Measurements from ENCODE around the gene TYRO3. TPM values are rescaled to one million over a fixed set of nuclear protein-coding genes. Genes with fewer than 3 reads are reported as not detected.

The TYRO3 gene
- polyA plus RNA-seq, 1 donor from 2014 or later = not detected

GRCh38 chr15:41594801-41595746, 36.1 kb downstream of the TYRO3 start:
- peaks cover 10% of the 10 kb centered on the region for H3K27me3 Mint-ChIP-seq
- H3K9me3 Mint-ChIP-seq = no peaks in the 10 kb centered on the region
- no peaks in the 10 kb centered on the region for H3K4me1 Mint-ChIP-seq
- H3K27ac Mint-ChIP-seq = no peak overlapping the region
- no peaks in the 10 kb centered on the region for H3K36me3 Mint-ChIP-seq
- no peak overlapping the region for H3K4me3 Mint-ChIP-seq

- Mint-ChIP-seq H3K9me3 (no peaks in the 10 kb centered on the region), H3K4me1 (no peaks in the 10 kb centered on the region), H3K36me3 (no peaks in the 10 kb centered on the region)
Measured at GRCh38 chr15:41596972-41597371, 38.0 kb downstream of the TYRO3 start.

GRCh38 chr15:41597787-41598186, 38.8 kb downstream of the TYRO3 start:
- Mint-ChIP-seq H3K36me3 (peaks cover 2% of the 10 kb centered on the region), H3K27me3 (peaks cover 11% of the 10 kb centered on the region), H3K9me3 (no peaks in the 10 kb centered on the region), H3K27ac (peak overlapping the region in 1 of 3 donors; percentile 85), H3K4me3 (no peak overlapping the region), H3K4me1 (no peaks in the 10 kb centered on the region)

More at GRCh38 chr15:41596972-41597371, 38.0 kb downstream of the TYRO3 start:
- Mint-ChIP-seq H3K27me3 (peaks cover 10% of the 10 kb centered on the region), H3K27ac (no peak overlapping the region), H3K4me3 (no peak overlapping the region)

GRCh38 chr15:41599061-41599460, 40.0 kb downstream of the TYRO3 start:
- Mint-ChIP-seq H3K9me3 (no peaks in the 10 kb centered on the region), H3K27me3 (peaks cover 11% of the 10 kb centered on the region), H3K4me3 (no peak overlapping the region), H3K4me1 (peaks cover 3 to 4% (median 3%) of the 10 kb centered on the region in 3 donors), H3K36me3 (peaks cover 2% of the 10 kb centered on the region), H3K27ac (no peak overlapping the region)

- H3K9me3 Mint-ChIP-seq = no peaks in the 10 kb centered on the region
- H3K36me3 Mint-ChIP-seq = peaks cover 4% of the 10 kb centered on the region
- H3K4me1 Mint-ChIP-seq = peaks cover 7 to 10% (median 8%) of the 10 kb centered on the region in 3 donors
- peaks cover 19% of the 10 kb centered on the region for H3K27me3 Mint-ChIP-seq
- H3K27ac Mint-ChIP-seq = no peak overlapping the region
- H3K4me3 Mint-ChIP-seq = peak overlapping the region in 2 of 4 donors; percentile 73 to 93
Measured at GRCh38 chr15:41603411-41603935, 44.5 kb downstream of the TYRO3 start.

GRCh38 chr15:41603941-41604911, 45.2 kb downstream of the TYRO3 start:
- peak overlapping the region in 3 of 4 donors; percentile 73 to 93 (median 88) for H3K4me3 Mint-ChIP-seq
- H3K4me1 Mint-ChIP-seq = peaks cover 7 to 10% (median 8%) of the 10 kb centered on the region in 3 donors

GRCh38 chr15:41605566-41605965, 46.6 kb downstream of the TYRO3 start:
- Mint-ChIP-seq H3K27me3 (peaks cover 15% of the 10 kb centered on the region), H3K9me3 (no peaks in the 10 kb centered on the region), H3K4me1 (peaks cover 8 to 10% (median 10%) of the 10 kb centered on the region in 3 donors), H3K27ac (no peak overlapping the region), H3K4me3 (no peak overlapping the region), H3K36me3 (peaks cover 4% of the 10 kb centered on the region)

More at GRCh38 chr15:41603941-41604911, 45.2 kb downstream of the TYRO3 start:
- Mint-ChIP-seq H3K27me3 (peaks cover 16% of the 10 kb centered on the region), H3K27ac (no peak overlapping the region), H3K9me3 (no peaks in the 10 kb centered on the region), H3K36me3 (peaks cover 4% of the 10 kb centered on the region)

GRCh38 chr15:41606997-41607396, 48.0 kb downstream of the TYRO3 start:
- peaks cover 4% of the 10 kb centered on the region for H3K36me3 Mint-ChIP-seq
- H3K27ac Mint-ChIP-seq = no peak overlapping the region
- no peak overlapping the region for H3K4me3 Mint-ChIP-seq
- H3K4me1 Mint-ChIP-seq = peaks cover 8 to 10% (median 10%) of the 10 kb centered on the region in 3 donors
- H3K9me3 Mint-ChIP-seq = no peaks in the 10 kb centered on the region
- H3K27me3 Mint-ChIP-seq = peaks cover 11% of the 10 kb centered on the region

GRCh38 chr15:41609123-41609522, 50.1 kb downstream of the TYRO3 start:
- Mint-ChIP-seq H3K9me3 (peaks cover 0 to 3% (median 0%) of the 10 kb centered on the region in 3 donors), H3K4me1 (peaks cover 4 to 7% (median 5%) of the 10 kb centered on the region in 3 donors), H3K27me3 (peaks cover 8% of the 10 kb centered on the region), H3K4me3 (no peak overlapping the region), H3K27ac (no peak overlapping the region), H3K36me3 (peaks cover 5% of the 10 kb centered on the region)

GRCh38 chr15:41610048-41610447, 51.0 kb downstream of the TYRO3 start:
- H3K4me3 Mint-ChIP-seq = no peak overlapping the region

GRCh38 chr15:41620536-41621199, 61.7 kb downstream of the TYRO3 start:
- H3K4me3 Mint-ChIP-seq = peak overlapping the region; percentile 77 to 89 (median 87)
- peaks cover 0 to 3% (median 0%) of the 10 kb centered on the region in 3 donors for H3K9me3 Mint-ChIP-seq
- peak overlapping the region; percentile 67 to 86 (median 76) for H3K27ac Mint-ChIP-seq
- peaks cover 2% of the 10 kb centered on the region for H3K27me3 Mint-ChIP-seq
- peaks cover 3% of the 10 kb centered on the region for H3K36me3 Mint-ChIP-seq
- peaks cover 0 to 9% (median 7%) of the 10 kb centered on the region in 3 donors for H3K4me1 Mint-ChIP-seq

More at GRCh38 chr15:41610048-41610447, 51.0 kb downstream of the TYRO3 start:
- Mint-ChIP-seq H3K9me3 (peaks cover 0 to 3% (median 3%) of the 10 kb centered on the region in 3 donors), H3K4me1 (peaks cover 0 to 3% (median 0%) of the 10 kb centered on the region in 3 donors), H3K27me3 (peaks cover 3% of the 10 kb centered on the region), H3K27ac (no peak overlapping the region), H3K36me3 (peaks cover 5% of the 10 kb centered on the region)

- Mint-ChIP-seq H3K4me1 (peaks cover 0 to 9% (median 7%) of the 10 kb centered on the region in 3 donors), H3K4me3 (peak overlapping the region; percentile 77 to 89 (median 87)), H3K36me3 (peaks cover 3% of the 10 kb centered on the region), H3K27me3 (peaks cover 2% of the 10 kb centered on the region), H3K27ac (peak overlapping the region; percentile 67 to 76 (median 71)), H3K9me3 (peaks cover 0 to 3% (median 0%) of the 10 kb centered on the region in 3 donors)
Measured at GRCh38 chr15:41621200-41622193, 62.5 kb downstream of the TYRO3 start.

GRCh38 chr15:41622901-41623300, 63.9 kb downstream of the TYRO3 start:
- peaks cover 2% of the 10 kb centered on the region for H3K27me3 Mint-ChIP-seq
- H3K27ac Mint-ChIP-seq = peak overlapping the region in 1 of 3 donors; percentile 18
- H3K4me3 Mint-ChIP-seq = peak overlapping the region in 1 of 4 donors; percentile 48
- H3K9me3 Mint-ChIP-seq = peaks cover 0 to 3% (median 0%) of the 10 kb centered on the region in 3 donors
- peaks cover 0 to 9% (median 7%) of the 10 kb centered on the region in 3 donors for H3K4me1 Mint-ChIP-seq
- H3K36me3 Mint-ChIP-seq = no peaks in the 10 kb centered on the region
